MM.1S (cell line): ENCODE measurements around the gene ZNF778.
"Not testable (repeated sequence)": the region's sequence is repeated elsewhere in the genome, so short reads cannot be mapped to it uniquely, and the experiment has no call there.

Experiments used
- DNase-seq: peaks from one replicate; pipeline ENCODE4 v3.0.0-alpha.2; 2015
- H2AFZ ChIP-seq: fragments of 300-600 bp; sonication (generic); 2 replicates; pipeline ENCODE4 v1.6.0; 2016; ENCODE audit warnings: antibody characterized with exemption, low read length
- H3F3A ChIP-seq: fragments of 300-600 bp; sonication (generic); 2 replicates; pipeline ENCODE4 v1.6.1; 2016; ENCODE audit warnings: mild to moderate bottlenecking, antibody characterized with exemption, low read length, moderate library complexity, mixed read lengths; ENCODE audit not compliant: insufficient read depth
- H3K27ac ChIP-seq: fragments of 300-600 bp; sonication (generic); 2 replicates; pipeline ENCODE4 v1.5.1; 2016; ENCODE audit warnings: mild to moderate bottlenecking, low read length
- H3K27me3 ChIP-seq: fragments of 300-600 bp; sonication (generic); replicated peaks from 2 replicates; pipeline ENCODE4 v1.6.0; 2016; ENCODE audit warnings: low read length; ENCODE audit not compliant: insufficient read depth
- H3K36me3 ChIP-seq: fragments of 300-600 bp; sonication (generic); replicated peaks from 2 replicates; pipeline ENCODE4 v1.6.1; 2016; ENCODE audit warnings: mild to moderate bottlenecking, low read length, mixed read lengths; ENCODE audit not compliant: insufficient read depth
- H3K4me1 ChIP-seq: fragments of 300-600 bp; sonication (generic); 2 replicates; pipeline ENCODE4 v1.6.1; 2016; ENCODE audit warnings: low read length, mixed read lengths
- H3K4me2 ChIP-seq: fragments of 300-600 bp; sonication (generic); 2 replicates; pipeline ENCODE4 v1.6.0; 2016; ENCODE audit warnings: low read depth, low read length
- H3K4me3 ChIP-seq: fragments of 300-600 bp; sonication (generic); 2 replicates; pipeline ENCODE4 v1.5.1; 2016; ENCODE audit warnings: low read length, mixed read lengths
- H3K79me2 ChIP-seq: fragments of 300-600 bp; sonication (generic); 2 replicates; pipeline ENCODE4 v1.6.1; 2016; ENCODE audit warnings: mixed run types, low read length, mixed read lengths
- H3K9ac ChIP-seq: fragments of 300-600 bp; sonication (generic); 2 replicates; pipeline ENCODE4 v1.6.1; 2016; ENCODE audit warnings: low read length, mixed read lengths
- H3K9me2 ChIP-seq: fragments of 300-600 bp; sonication (generic); replicated peaks from 2 replicates; pipeline ENCODE4 v1.6.1; 2016; ENCODE audit warnings: mild to moderate bottlenecking, low read length, mixed read lengths; ENCODE audit not compliant: insufficient read depth
- H3K9me3 ChIP-seq: fragments of 300-600 bp; sonication (generic); replicated peaks from 2 replicates; pipeline ENCODE4 v1.6.1; 2016; ENCODE audit warnings: mild to moderate bottlenecking, low read length, mixed read lengths; ENCODE audit not compliant: insufficient read depth
- H4K20me1 ChIP-seq: fragments of 300-600 bp; sonication (generic); 2 replicates; pipeline ENCODE4 v1.6.1; 2016; ENCODE audit warnings: mild to moderate bottlenecking, low read length, moderate library complexity, mixed read lengths; ENCODE audit not compliant: insufficient read depth
- EZH2 ChIP-seq: fragments of 300-600 bp; sonication (generic); optimal IDR thresholded peaks from 2 replicates; pipeline ENCODE3; 2017; ENCODE audit warnings: low read depth, mild to moderate bottlenecking, antibody characterized with exemption, low read length, mixed read lengths
- EZH2phosphoT487 ChIP-seq: fragments of 300-600 bp; sonication (generic); IDR thresholded peaks from 2 replicates; pipeline ENCODE4 v1.6.1; 2018; ENCODE audit warnings: antibody characterized with exemption, low read length
- TF ChIP-seq, protein P1 (sequence below): fragments of 300-600 bp; sonication (generic); IDR thresholded peaks from 2 replicates; pipeline ENCODE4 v1.5.1; 2016; ENCODE audit warnings: antibody characterized with exemption, low read length, mixed read lengths

The ZNF778 gene

DNA sequence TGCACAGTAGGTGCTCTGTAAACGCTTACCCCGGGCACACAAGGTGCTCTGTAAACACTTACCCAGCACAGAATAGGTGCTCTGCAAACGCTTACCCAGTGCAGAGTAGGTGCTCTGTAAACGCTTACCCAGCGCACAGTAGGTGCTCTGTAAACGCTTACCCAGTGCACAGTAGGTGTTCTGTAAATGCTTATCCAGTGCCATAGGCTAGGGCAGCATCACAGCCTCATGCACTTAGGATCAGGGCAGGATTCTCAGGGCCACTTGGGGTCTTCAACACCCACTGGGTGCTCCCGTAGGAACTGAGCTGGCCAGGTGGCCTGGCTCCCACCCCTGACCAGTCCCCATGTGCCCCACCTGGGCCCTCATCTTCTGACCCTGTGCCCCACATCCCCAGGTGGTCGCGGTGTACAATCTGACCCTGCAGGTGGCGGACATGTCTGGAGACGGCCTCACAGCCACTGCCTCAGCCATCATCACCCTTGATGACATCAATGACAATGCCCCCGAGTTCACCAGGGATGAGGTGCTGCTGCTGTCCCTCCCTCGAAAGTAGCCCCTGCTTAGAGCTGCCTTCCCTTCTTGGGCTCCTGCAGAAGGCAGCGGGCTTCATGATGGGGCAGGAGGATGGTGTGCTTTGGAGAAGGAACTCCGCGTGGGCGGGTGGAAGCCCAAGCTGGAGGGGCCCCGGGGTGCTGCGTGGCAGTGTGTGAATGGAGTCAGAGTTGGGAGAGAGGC lies 30.3 kb upstream of the ZNF778 start:
- H3K27ac ChIP-seq: no peak overlapping the region
- H2AFZ ChIP-seq: no peak overlapping the region
- no peaks in the 10 kb centered on the region for H3F3A ChIP-seq
- no peaks in the 10 kb centered on the region for H3K27me3 ChIP-seq
- no peaks in the 10 kb centered on the region for H3K36me3 ChIP-seq
- no peaks in the 10 kb centered on the region for H3K4me1 ChIP-seq
- no peak overlapping the region for H3K4me3 ChIP-seq
- no peaks in the 10 kb centered on the region for H3K9me2 ChIP-seq
- no peaks in the 10 kb centered on the region for H3K79me2 ChIP-seq
- H3K4me2 ChIP-seq: no peak overlapping the region
- no peak for TF ChIP-seq EZH2phosphoT487
- H3K9ac ChIP-seq: no peak overlapping the region
- H3K9me3 ChIP-seq: no peaks in the 10 kb centered on the region
- DNase-seq: no peak
- no peaks in the 10 kb centered on the region for H4K20me1 ChIP-seq

DNA sequence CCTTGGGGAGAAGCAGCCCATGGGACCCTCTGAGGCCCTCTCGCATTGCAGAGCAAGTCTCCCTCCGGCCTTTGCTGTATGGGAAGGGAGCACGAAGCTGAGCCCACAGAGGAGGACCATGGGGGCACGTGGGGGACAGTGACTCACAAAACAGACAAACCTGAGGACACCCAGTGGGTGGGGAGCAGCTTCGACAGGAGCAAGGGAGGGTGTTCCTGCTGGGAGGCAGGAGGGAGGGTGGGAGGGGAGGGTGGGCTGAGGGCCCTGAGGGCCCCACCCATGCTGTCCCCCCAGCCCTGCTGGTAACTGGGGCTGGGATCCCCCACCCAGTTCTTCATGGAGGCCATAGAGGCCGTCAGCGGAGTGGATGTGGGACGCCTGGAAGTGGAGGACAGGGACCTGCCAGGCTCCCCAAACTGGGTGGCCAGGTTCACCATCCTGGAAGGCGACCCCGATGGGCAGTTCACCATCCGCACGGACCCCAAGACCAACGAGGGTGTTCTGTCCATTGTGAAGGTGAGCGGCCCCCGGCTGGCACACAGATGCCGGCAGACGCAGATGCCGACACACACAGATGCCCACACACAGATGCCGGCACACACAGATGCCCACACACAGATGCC lies 29.6 kb upstream of the ZNF778 start:
- Histone ChIP-seq H4K20me1 (no peaks in the 10 kb centered on the region), H3K27ac (no peak overlapping the region), H3F3A (no peaks in the 10 kb centered on the region), H3K9me3 (no peaks in the 10 kb centered on the region), H3K79me2 (no peaks in the 10 kb centered on the region), H3K4me1 (no peaks in the 10 kb centered on the region), H3K36me3 (no peaks in the 10 kb centered on the region), H3K4me3 (no peak overlapping the region), H3K9me2 (no peaks in the 10 kb centered on the region), H3K9ac (no peak overlapping the region), H3K4me2 (no peak overlapping the region), H3K27me3 (no peaks in the 10 kb centered on the region), H2AFZ (no peak overlapping the region)
- TF ChIP-seq, protein P1, sequence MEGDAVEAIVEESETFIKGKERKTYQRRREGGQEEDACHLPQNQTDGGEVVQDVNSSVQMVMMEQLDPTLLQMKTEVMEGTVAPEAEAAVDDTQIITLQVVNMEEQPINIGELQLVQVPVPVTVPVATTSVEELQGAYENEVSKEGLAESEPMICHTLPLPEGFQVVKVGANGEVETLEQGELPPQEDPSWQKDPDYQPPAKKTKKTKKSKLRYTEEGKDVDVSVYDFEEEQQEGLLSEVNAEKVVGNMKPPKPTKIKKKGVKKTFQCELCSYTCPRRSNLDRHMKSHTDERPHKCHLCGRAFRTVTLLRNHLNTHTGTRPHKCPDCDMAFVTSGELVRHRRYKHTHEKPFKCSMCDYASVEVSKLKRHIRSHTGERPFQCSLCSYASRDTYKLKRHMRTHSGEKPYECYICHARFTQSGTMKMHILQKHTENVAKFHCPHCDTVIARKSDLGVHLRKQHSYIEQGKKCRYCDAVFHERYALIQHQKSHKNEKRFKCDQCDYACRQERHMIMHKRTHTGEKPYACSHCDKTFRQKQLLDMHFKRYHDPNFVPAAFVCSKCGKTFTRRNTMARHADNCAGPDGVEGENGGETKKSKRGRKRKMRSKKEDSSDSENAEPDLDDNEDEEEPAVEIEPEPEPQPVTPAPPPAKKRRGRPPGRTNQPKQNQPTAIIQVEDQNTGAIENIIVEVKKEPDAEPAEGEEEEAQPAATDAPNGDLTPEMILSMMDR: no peak
- TF ChIP-seq EZH2phosphoT487 (no peak), EZH2 (no peak)
- no peak for DNase-seq

- not testable (repeated sequence) for H3K27me3 ChIP-seq, H2AFZ ChIP-seq, H3K9ac ChIP-seq, H3K4me3 ChIP-seq, H3F3A ChIP-seq, H3K9me2 ChIP-seq, H3K79me2 ChIP-seq, H3K4me1 ChIP-seq, DNase-seq, H3K36me3 ChIP-seq, H4K20me1 ChIP-seq, H3K27ac ChIP-seq, H3K4me2 ChIP-seq, H3K9me3 ChIP-seq
Measured at GRCh38 chr16:89188471-89189357, 28.8 kb upstream of the ZNF778 start.

GRCh38 chr16:89189358-89190025 lies 28.0 kb upstream of the ZNF778 start:
- Histone ChIP-seq H3K27me3 (no peaks in the 10 kb centered on the region), H3F3A (no peaks in the 10 kb centered on the region), H3K36me3 (no peaks in the 10 kb centered on the region), H3K4me2 (no peak overlapping the region), H3K4me3 (no peak overlapping the region), H3K9ac (no peak overlapping the region), H3K4me1 (no peaks in the 10 kb centered on the region), H3K9me2 (no peaks in the 10 kb centered on the region), H2AFZ (no peak overlapping the region), H3K9me3 (no peaks in the 10 kb centered on the region), H3K79me2 (no peaks in the 10 kb centered on the region), H4K20me1 (no peaks in the 10 kb centered on the region), H3K27ac (no peak overlapping the region)
- DNase-seq: no peak
- TF ChIP-seq, protein P1: no peak
- TF ChIP-seq EZH2phosphoT487: no peak
